Activated CD8-positive, alpha-beta T cell treated with anti-CD3 and anti-CD28 coated beads, Interleukin-2, amount 10 ng/mL, durations not matched to agents 7 days and 5 days (primary cell): Measurements from ENCODE around the gene IFFO2. TPM values are rescaled to one million over a fixed set of nuclear protein-coding genes. Genes with fewer than 3 reads are reported as not detected.

Experiments used
- ATAC-seq: fragments of 150-1000 bp; cut with Tn5 transposase; one replicate; pipeline ENCODE4 v1.10.0; 2021; ENCODE audit warnings: moderate library complexity
- CTCF ChIA-PET: fragments of 350-600 bp; sonication (Branson Sonifier 250); formaldehyde crosslinking; loops from one replicate; lab custom pipeline; 2021; ENCODE audit warnings: antibody characterized with exemption; lab: Charles Lee
- POLR2A ChIA-PET: fragments of 350-600 bp; sonication (Branson Sonifier 250); formaldehyde crosslinking; loops from one replicate; lab custom pipeline; 2021; ENCODE audit warnings: antibody characterized with exemption; lab: Charles Lee
- DNase-seq: peaks from one replicate; pipeline ENCODE4 v3.0.0-alpha.2; 2020
- H3K27ac Mint-ChIP-seq: one replicate; pipeline ENCODE4 v1.8.0; 2021; ENCODE audit warnings: mild to moderate bottlenecking, mixed read lengths
- H3K27me3 Mint-ChIP-seq: one replicate; pipeline ENCODE4 v1.8.0; 2021; ENCODE audit warnings: low read depth, mixed read lengths
- H3K36me3 Mint-ChIP-seq: one replicate; pipeline ENCODE4 v1.8.0; 2021; ENCODE audit warnings: low read depth, mixed read lengths
- H3K4me1 Mint-ChIP-seq: one replicate; pipeline ENCODE4 v1.8.0; 2021; ENCODE audit warnings: low read depth, mixed read lengths
- H3K4me3 Mint-ChIP-seq: one replicate; pipeline ENCODE4 v1.8.0; 2021; ENCODE audit warnings: mild to moderate bottlenecking, mixed read lengths
- H3K9me3 Mint-ChIP-seq: one replicate; pipeline ENCODE4 v1.8.0; 2022; ENCODE audit warnings: mixed read lengths; ENCODE audit not compliant: insufficient read depth
- total RNA-seq, 2 experiments: library from RNA; stranded (reverse); gene quantifications; one replicate each; pipeline ENCODE4 v1.2.3, GENCODE V29; 2021

IFFO2 gene
- total RNA-seq, 2 experiments from 2014 or later = 7.2 to 8.2 TPM

GRCh38 chr1:18970358-18970757, 13.9 kb upstream of the IFFO2 start:
- DNase-seq (no peak), ATAC-seq (no peak)
- POLR2A ChIA-PET = no interaction called here
- Mint-ChIP-seq H3K4me3 (no peak overlapping the region), H3K36me3 (no peaks in the 10 kb centered on the region), H3K9me3 (no peaks in the 10 kb centered on the region), H3K27me3 (peaks cover 8% of the 10 kb centered on the region), H3K27ac (no peak overlapping the region), H3K4me1 (no peaks in the 10 kb centered on the region)
- CTCF ChIA-PET = interaction anchor here (1.1 to 1.4 kb wide), 3 partner anchors 13 to 104 kb away, joined by 3 to 5 read pairs (median 4); partner anchors contain the start of gene IFFO2

DNA sequence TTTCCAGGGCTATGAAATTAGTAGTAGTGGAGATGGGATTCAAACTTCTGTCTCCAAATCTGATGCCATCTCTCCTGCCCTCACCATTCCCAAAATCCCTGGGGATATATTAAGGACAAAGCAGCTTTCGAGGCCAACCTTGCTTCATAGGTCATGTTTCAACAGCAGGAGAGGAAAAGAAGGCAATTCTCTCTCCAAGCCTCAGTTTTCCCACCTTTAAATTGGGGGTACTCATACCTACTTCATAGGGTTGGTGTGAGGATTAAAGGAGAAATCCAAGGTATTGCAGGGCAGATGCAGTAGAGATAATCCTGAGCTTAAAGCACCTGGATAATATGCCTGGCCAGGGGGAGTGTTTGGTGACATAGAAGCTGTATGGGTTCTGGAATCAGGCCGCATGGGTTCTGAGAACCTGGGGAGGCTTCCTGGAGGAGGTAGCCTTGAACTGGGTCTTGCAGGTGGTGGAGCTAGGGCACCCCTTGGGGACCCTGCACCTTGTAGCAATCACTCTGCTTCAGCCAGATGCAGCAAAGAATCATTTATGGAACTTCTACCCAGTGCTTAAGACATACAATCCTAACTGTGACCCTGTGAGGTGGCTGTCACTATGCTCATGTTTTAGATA, 10.7 kb upstream of the IFFO2 start:
- Mint-ChIP-seq H3K27me3 (peaks cover 22% of the 10 kb centered on the region), H3K4me1 (no peaks in the 10 kb centered on the region), H3K36me3 (no peaks in the 10 kb centered on the region), H3K9me3 (no peaks in the 10 kb centered on the region), H3K4me3 (no peak overlapping the region), H3K27ac (no peak overlapping the region)
- ChIA-PET CTCF (interaction anchor here (0.9 to 3.7 kb wide), 5 partner anchors 9 to 93 kb away, joined by 3 to 13 read pairs (median 5); no protein-coding TSS in a partner anchor), POLR2A (interaction anchor here (0.9 kb wide), 1 partner anchor 11 kb away, joined by 3 read pairs; the partner anchor contains the start of gene IFFO2)
- ATAC-seq (no peak), DNase-seq (no peak)

GRCh38 chr1:18965206-18966173, 9.0 kb upstream of the IFFO2 start:
- ChIA-PET POLR2A (interaction anchor here (1.0 kb wide), 1 partner anchor 39 kb away, joined by 3 read pairs; no protein-coding TSS in a partner anchor), CTCF (interaction anchor here (2.8 to 3.7 kb wide), 2 partner anchors 52 to 58 kb away, joined by 10 to 13 read pairs; no protein-coding TSS in a partner anchor)
- ATAC-seq (no peak), DNase-seq (no peak)
- no peak overlapping the region for H3K27ac Mint-ChIP-seq
- no peak overlapping the region for H3K4me3 Mint-ChIP-seq
- peaks cover 24% of the 10 kb centered on the region for H3K27me3 Mint-ChIP-seq
- no peaks in the 10 kb centered on the region for H3K36me3 Mint-ChIP-seq
- H3K4me1 Mint-ChIP-seq = no peaks in the 10 kb centered on the region
- H3K9me3 Mint-ChIP-seq = no peaks in the 10 kb centered on the region

DNA sequence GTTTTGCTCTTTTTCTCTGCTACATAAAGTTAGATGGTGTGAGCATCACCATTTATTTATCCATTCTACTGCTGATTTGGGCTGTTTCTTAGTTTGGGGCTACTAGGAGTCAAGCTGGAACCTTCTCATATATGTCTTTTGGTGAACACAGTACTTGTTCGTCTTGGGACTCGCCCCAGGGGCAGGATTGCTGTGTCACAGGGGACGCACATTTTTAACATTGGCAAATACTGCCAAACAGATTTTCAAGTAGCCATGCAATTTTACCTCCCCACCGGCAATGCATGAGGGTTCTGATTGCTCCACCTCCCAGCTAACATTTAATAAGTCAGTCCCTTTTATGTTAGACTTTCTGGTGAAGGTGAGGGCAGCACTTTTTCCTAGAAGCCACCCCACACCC, 7.5 kb upstream of the IFFO2 start:
- Mint-ChIP-seq H3K4me3 (no peak overlapping the region), H3K27me3 (peaks cover 36% of the 10 kb centered on the region), H3K27ac (no peak overlapping the region), H3K36me3 (no peaks in the 10 kb centered on the region), H3K4me1 (peaks cover 3% of the 10 kb centered on the region), H3K9me3 (no peaks in the 10 kb centered on the region)
- ATAC-seq = no peak
- CTCF ChIA-PET = interaction anchor here (0.9 to 1.4 kb wide), 3 partner anchors 56 to 150 kb away, joined by 3 to 4 read pairs (median 4); no protein-coding TSS in a partner anchor
- POLR2A ChIA-PET = no interaction called here
- DNase-seq = no peak

- CTCF ChIA-PET = interaction anchor here (0.9 to 1.4 kb wide), 3 partner anchors 56 to 150 kb away, joined by 3 to 4 read pairs (median 4); no protein-coding TSS in a partner anchor
- Mint-ChIP-seq H3K4me3 (no peak overlapping the region), H3K9me3 (no peaks in the 10 kb centered on the region), H3K36me3 (no peaks in the 10 kb centered on the region), H3K4me1 (peaks cover 9% of the 10 kb centered on the region), H3K27me3 (peaks cover 40% of the 10 kb centered on the region), H3K27ac (no peak overlapping the region)
- no peak for ATAC-seq
- POLR2A ChIA-PET = interaction anchor here (1.5 kb wide), 1 partner anchor 36 kb away, joined by 6 read pairs; no protein-coding TSS in a partner anchor
- DNase-seq = no peak
Observed at GRCh38 chr1:18962855-18963737, 6.6 kb upstream of the IFFO2 start.

DNA sequence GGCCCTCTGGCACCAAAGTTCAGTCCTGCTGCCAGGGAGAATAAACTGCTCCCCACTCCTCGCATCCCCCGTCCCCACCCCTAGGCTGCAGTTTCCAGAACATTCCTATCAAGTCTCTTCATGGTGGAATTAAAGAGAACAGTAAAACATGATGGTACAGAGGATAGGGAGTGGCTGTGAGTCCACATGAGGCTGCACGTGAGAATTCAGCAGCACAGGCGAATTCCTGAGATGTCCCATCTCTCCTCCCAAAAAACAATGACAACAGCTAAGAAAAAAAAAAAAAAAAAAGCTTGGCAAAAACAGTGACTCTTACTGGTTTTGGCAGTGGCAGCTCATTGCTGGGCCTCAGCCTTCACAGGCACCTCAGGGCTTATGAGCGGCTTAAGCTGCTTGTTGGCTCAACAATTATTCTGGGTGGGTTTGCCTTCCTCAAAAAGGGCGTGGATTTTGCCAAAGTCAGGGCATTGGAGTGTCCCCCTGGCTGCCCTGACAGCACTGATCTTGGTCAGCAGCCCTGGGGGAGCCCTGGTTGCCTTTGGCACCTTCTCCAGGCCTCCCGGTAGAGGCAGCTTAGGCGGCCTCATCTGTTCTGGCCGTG, 5.7 kb upstream of the IFFO2 start:
- ATAC-seq (no peak), DNase-seq (no peak)
- no peaks in the 10 kb centered on the region for H3K36me3 Mint-ChIP-seq
- H3K4me3 Mint-ChIP-seq = no peak overlapping the region
- H3K27me3 Mint-ChIP-seq = peaks cover 43% of the 10 kb centered on the region
- no peak overlapping the region for H3K27ac Mint-ChIP-seq
- ChIA-PET POLR2A (interaction anchor here (1.5 kb wide), 1 partner anchor 35 kb away, joined by 6 read pairs; no protein-coding TSS in a partner anchor), CTCF (no interaction called here)
- no peaks in the 10 kb centered on the region for H3K9me3 Mint-ChIP-seq
- peaks cover 18% of the 10 kb centered on the region for H3K4me1 Mint-ChIP-seq

- peaks cover 43% of the 10 kb centered on the region for H3K27me3 Mint-ChIP-seq
- H3K4me1 Mint-ChIP-seq = peaks cover 24% of the 10 kb centered on the region
- no peak for ATAC-seq
- POLR2A ChIA-PET = no interaction called here
- DNase-seq = no peak
- no peaks in the 10 kb centered on the region for H3K9me3 Mint-ChIP-seq
- no peak overlapping the region for H3K4me3 Mint-ChIP-seq
- no peaks in the 10 kb centered on the region for H3K36me3 Mint-ChIP-seq
- CTCF ChIA-PET = no interaction called here
- no peak overlapping the region for H3K27ac Mint-ChIP-seq
Observed at GRCh38 chr1:18960821-18961220, 4.3 kb upstream of the IFFO2 start.

GRCh38 chr1:18960409-18960808, 3.9 kb upstream of the IFFO2 start:
- Mint-ChIP-seq H3K4me3 (no peak overlapping the region), H3K27ac (no peak overlapping the region), H3K27me3 (peaks cover 43% of the 10 kb centered on the region), H3K36me3 (no peaks in the 10 kb centered on the region), H3K9me3 (no peaks in the 10 kb centered on the region), H3K4me1 (peaks cover 24% of the 10 kb centered on the region)
- ChIA-PET POLR2A (no interaction called here), CTCF (no interaction called here)
- DNase-seq = no peak
- no peak for ATAC-seq

DNA sequence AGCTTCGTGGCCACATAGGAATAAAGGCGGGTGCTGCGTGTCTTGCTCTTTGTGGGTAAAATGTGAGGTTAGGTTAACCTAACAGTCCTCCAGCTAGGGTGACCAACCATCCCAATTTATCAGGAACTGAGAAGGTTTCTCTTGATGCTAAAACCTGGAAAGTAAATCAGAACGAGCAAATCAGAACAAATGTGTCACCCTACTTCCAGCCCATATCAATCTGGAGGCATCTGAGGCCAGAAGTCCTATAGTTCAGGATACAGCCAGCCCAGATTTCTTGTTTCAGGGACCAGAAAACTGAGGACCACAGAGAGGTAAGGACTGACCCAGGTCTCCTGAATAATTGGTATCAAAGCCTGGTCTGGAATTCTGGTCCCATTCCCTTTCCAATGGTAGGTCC, 3.1 kb upstream of the IFFO2 start:
- ATAC-seq (no peak), DNase-seq (no peak)
- ChIA-PET CTCF (interaction anchor here (0.9 to 1.1 kb wide), 2 partner anchors 13 to 48 kb away, joined by 3 read pairs; no protein-coding TSS in a partner anchor), POLR2A (interaction anchor here (1.5 kb wide), 1 partner anchor 33 kb away, joined by 8 read pairs; no protein-coding TSS in a partner anchor)
- Mint-ChIP-seq H3K4me3 (no peak overlapping the region), H3K4me1 (peaks cover 31% of the 10 kb centered on the region), H3K9me3 (no peaks in the 10 kb centered on the region), H3K27me3 (peaks cover 47% of the 10 kb centered on the region), H3K27ac (no peak overlapping the region), H3K36me3 (no peaks in the 10 kb centered on the region)

GRCh38 chr1:18957532-18958300, 1.2 kb upstream of the IFFO2 start:
- Mint-ChIP-seq H3K4me3 (peak overlapping the region; percentile 77), H3K9me3 (no peaks in the 10 kb centered on the region), H3K36me3 (no peaks in the 10 kb centered on the region), H3K4me1 (peaks cover 48% of the 10 kb centered on the region), H3K27me3 (peaks cover 47% of the 10 kb centered on the region), H3K27ac (peak overlapping the region; percentile 5)
- ATAC-seq (peak; percentile 10), DNase-seq (peak; percentile 42)
- POLR2A ChIA-PET = interaction anchor here (0.5 to 3.6 kb wide), 3 partner anchors 31 to 243 kb away, joined by 3 to 47 read pairs (median 3); no protein-coding TSS in a partner anchor
- CTCF ChIA-PET = interaction anchor here (0.8 to 10.1 kb wide), 9 partner anchors 10 to 154 kb away, joined by 3 to 116 read pairs (median 8); partner anchors contain the start of gene ALDH4A1
